Mucosa of rectum (tissue), 2 donors: ENCODE measurements around the gene TBC1D24.
"Not testable (repeated sequence)": the region's sequence is repeated elsewhere in the genome, so short reads cannot be mapped to it uniquely, and the experiment has no call there.

Experiments used
- H3K27ac ChIP-seq, 2 donors: one replicate each; pipeline ENCODE4 v1.7.0; 2013; ENCODE audit warnings: inconsistent platforms in 2 of 2, low read depth in 2 of 2, low read length in 2 of 2
- H3K27me3 ChIP-seq, 2 donors: one replicate each; pipeline ENCODE4 v1.7.0; 2013; ENCODE audit warnings: low read length in 2 of 2; ENCODE audit not compliant: control insufficient read depth in 2 of 2, insufficient read depth in 2 of 2
- H3K36me3 ChIP-seq, 2 donors: one replicate each; pipeline ENCODE4 v1.7.0; 2013; ENCODE audit warnings: low read length in 2 of 2; ENCODE audit not compliant: control insufficient read depth in 2 of 2, insufficient read depth in 2 of 2
- H3K4me1 ChIP-seq, 2 donors: one replicate each; pipeline ENCODE4 v1.7.0; 2013; ENCODE audit warnings: low read length in 2 of 2, mild to moderate bottlenecking in 1 of 2; ENCODE audit not compliant: control insufficient read depth in 2 of 2, insufficient read depth in 2 of 2
- H3K4me3 ChIP-seq, 2 donors: one replicate each; pipeline ENCODE4 v1.7.0; 2013; ENCODE audit warnings: low read length in 2 of 2
- H3K9ac ChIP-seq, 2 donors: one replicate each; pipeline ENCODE4 v1.7.0; 2013; ENCODE audit warnings: low read length in 2 of 2, low read depth in 1 of 2, mild to moderate bottlenecking in 1 of 2
- H3K9me3 ChIP-seq, 2 donors: one replicate each; pipeline ENCODE4 v1.7.0; 2013; ENCODE audit warnings: low read length in 2 of 2; ENCODE audit not compliant: control insufficient read depth in 2 of 2
- donor health status: healthy.
- donor health status: Normal muscosa, but diverticular disease.

The TBC1D24 gene

GRCh38 chr16:2533912-2534311 lies 59.0 kb downstream of the TBC1D24 start:
- Histone ChIP-seq H3K4me1 (peaks cover 17 to 26% of the 10 kb centered on the region in 2 donors), H3K9ac (no peak overlapping the region), H3K9me3 (no peaks in the 10 kb centered on the region), H3K36me3 (peaks cover 0 to 7% of the 10 kb centered on the region in 2 donors), H3K27ac (no peak overlapping the region), H3K4me3 (no peak overlapping the region), H3K27me3 (no peaks in the 10 kb centered on the region)

DNA sequence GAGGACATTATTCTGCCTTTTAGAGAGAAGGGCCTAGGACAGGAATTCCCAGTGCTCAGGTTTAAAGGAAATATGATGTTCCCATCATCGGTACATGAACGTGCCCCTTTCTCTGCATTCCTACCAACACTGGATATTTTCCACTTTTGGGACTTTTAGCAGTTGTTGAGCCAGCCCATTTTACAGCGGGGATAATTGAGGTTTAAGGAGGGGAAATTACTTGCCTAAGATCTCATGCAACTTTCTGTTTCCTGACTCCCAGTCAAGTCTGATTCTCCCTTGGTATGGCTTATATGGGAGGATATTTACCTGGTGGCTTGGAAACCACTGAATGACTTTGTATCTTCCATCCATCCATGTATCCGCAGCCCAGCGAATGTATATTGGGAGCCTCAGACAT lies 59.4 kb downstream of the TBC1D24 start:
- H3K9me3 ChIP-seq, H3K4me3 ChIP-seq, H3K9ac ChIP-seq, H3K27me3 ChIP-seq, H3K36me3 ChIP-seq, H3K27ac ChIP-seq: not testable (repeated sequence)
- peaks cover 20 to 26% of the 10 kb centered on the region in 2 donors for H3K4me1 ChIP-seq

GRCh38 chr16:2535625-2536013 lies 60.7 kb downstream of the TBC1D24 start:
- Histone ChIP-seq H3K9ac (no peak overlapping the region), H3K27ac (peak overlapping the region; percentile 50 to 61), H3K9me3 (no peaks in the 10 kb centered on the region), H3K4me1 (peaks cover 28 to 30% of the 10 kb centered on the region in 2 donors), H3K36me3 (peaks cover 0 to 5% of the 10 kb centered on the region in 2 donors), H3K4me3 (no peak overlapping the region), H3K27me3 (no peaks in the 10 kb centered on the region)

GRCh38 chr16:2537451-2538379 lies 62.8 kb downstream of the TBC1D24 start, which contains the start of gene PDPK1:
Gene PDPK1, plus strand, starts transcription at chr16:2538021. Its CDS starts 92 bp downstream, at chr16:2538113.
- Histone ChIP-seq H3K27ac (peak within 1 kb of the TSS; percentile 92 to 94), H3K9ac (peak within 1 kb of the TSS; percentile 80 to 88), H3K9me3 (no peaks in the 10 kb centered on the region), H3K4me3 (peak within 1 kb of the TSS; percentile 82 to 85), H3K4me1 (peaks cover 25 to 31% of the 10 kb centered on the region in 2 donors), H3K36me3 (peaks cover 0 to 5% of the 10 kb centered on the region in 2 donors), H3K27me3 (no peaks in the 10 kb centered on the region)

DNA sequence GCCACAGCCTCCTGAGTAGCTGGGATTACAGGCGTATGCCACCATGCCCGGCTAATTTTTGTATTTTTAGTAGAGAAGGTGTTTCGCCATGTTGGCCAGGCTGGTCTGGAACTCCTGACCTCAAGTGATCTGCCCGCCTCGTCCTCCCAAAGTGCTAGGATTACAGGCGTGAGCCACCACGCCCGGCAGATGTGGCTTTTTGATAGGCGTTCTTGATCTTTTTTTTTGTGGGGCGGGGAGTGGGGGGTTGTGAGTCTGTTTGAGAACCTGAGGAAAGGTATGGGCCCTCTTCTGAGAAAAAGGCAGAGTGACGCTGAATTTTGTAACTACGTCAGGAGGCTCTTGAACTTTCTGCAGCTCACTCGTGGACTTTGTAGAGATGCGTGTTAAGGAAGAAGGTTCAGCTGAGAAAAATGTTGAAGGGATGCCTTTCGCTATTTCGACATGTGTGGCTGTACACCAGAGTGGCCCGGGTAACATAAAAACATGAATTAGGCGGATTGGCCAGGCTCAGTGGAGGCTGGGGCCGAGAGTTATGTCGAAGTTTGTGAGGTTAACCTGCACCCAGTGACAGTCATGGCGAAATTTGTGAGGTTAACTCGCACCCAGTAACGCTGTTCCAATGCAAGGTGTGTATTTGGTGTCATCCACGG lies 64.4 kb downstream of the TBC1D24 start:
- Histone ChIP-seq H3K4me3 (peak overlapping the region in 1 of 2 donors; percentile 67), H3K4me1 (peaks cover 24 to 30% of the 10 kb centered on the region in 2 donors)
- H3K9ac ChIP-seq, H3K27ac ChIP-seq, H3K27me3 ChIP-seq, H3K9me3 ChIP-seq, H3K36me3 ChIP-seq: not testable (repeated sequence)

GRCh38 chr16:2539845-2540458 lies 65.0 kb downstream of the TBC1D24 start:
- not testable (repeated sequence) for H3K4me3 ChIP-seq, H3K27me3 ChIP-seq, H3K27ac ChIP-seq, H3K9ac ChIP-seq, H3K9me3 ChIP-seq, H3K36me3 ChIP-seq
- peaks cover 24 to 30% of the 10 kb centered on the region in 2 donors for H3K4me1 ChIP-seq

- not testable (repeated sequence) for H3K27me3 ChIP-seq, H3K27ac ChIP-seq, H3K4me3 ChIP-seq, H3K36me3 ChIP-seq, H3K9me3 ChIP-seq, H3K9ac ChIP-seq
- peaks cover 24 to 30% of the 10 kb centered on the region in 2 donors for H3K4me1 ChIP-seq
These were observed 66.0 kb downstream of the TBC1D24 start for GRCh38 chr16:2540912-2541311.

DNA sequence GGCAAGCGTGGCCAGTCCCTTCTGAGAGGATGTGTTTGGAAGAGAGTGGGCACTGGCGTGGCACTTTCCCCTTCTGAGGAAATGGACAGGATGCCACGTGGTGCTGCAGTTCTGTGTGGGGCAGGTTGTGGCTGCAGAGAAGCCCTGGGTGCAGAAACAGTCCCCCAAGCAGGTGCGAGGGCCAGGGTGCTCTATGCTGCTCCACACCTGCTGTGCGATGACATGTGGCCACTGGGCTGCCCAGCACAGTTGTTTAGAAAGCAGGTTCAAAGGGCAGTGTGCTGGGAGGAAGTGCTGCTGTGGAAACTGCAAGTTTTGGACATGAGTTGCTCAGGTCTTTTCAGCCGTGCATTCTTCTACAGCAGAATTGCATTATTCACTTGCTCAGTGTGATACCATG lies 66.5 kb downstream of the TBC1D24 start:
- not testable (repeated sequence) for H3K4me3 ChIP-seq, H3K27me3 ChIP-seq, H3K36me3 ChIP-seq, H3K9me3 ChIP-seq, H3K27ac ChIP-seq, H3K9ac ChIP-seq
- peaks cover 19 to 25% of the 10 kb centered on the region in 2 donors for H3K4me1 ChIP-seq

DNA sequence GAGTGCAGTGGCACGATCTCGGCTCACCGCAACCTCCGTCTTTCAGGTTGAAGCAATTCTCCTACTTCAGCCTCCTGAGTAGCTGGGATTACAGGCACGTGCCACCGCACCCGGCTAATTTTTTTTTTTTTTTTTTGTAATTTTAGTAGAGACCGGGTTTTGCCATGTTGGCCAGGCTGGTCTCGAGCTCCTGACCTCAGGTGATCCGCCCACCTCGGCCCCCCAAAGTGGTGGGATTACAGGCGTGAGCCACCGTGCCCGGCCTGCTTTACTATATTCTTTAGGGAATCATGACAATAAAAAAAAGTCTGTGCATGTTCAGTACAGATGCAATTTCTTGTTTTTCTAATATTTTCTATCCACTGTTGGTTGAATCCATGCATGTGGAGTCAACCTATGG lies 68.8 kb downstream of the TBC1D24 start:
- H3K9ac ChIP-seq, H3K27ac ChIP-seq, H3K27me3 ChIP-seq, H3K36me3 ChIP-seq, H3K4me3 ChIP-seq, H3K9me3 ChIP-seq: not testable (repeated sequence)
- H3K4me1 ChIP-seq, result peaks cover 11 to 22% of the 10 kb centered on the region in 2 donors

GRCh38 chr16:2550283-2550878 lies 75.5 kb downstream of the TBC1D24 start:
- not testable (repeated sequence) for H3K9me3 ChIP-seq, H3K9ac ChIP-seq

More at GRCh38 chr16:2550283-2550878, 75.5 kb downstream of the TBC1D24 start:
- not testable (repeated sequence) for H3K4me3 ChIP-seq, H3K4me1 ChIP-seq, H3K27me3 ChIP-seq, H3K27ac ChIP-seq, H3K36me3 ChIP-seq
